GM11168 (cell line): ENCODE measurements around the gene SRMS.

Experiments used
- in situ Hi-C: fragments of 300-500 bp; cut with MboI; formaldehyde crosslinking; loops from one replicate; pipeline ENCODE4 v1.12.0; 2022; ENCODE audit warnings: low sequenced_read_pairs; ENCODE audit not compliant: unreplicated experiment

Gene SRMS, protein sequence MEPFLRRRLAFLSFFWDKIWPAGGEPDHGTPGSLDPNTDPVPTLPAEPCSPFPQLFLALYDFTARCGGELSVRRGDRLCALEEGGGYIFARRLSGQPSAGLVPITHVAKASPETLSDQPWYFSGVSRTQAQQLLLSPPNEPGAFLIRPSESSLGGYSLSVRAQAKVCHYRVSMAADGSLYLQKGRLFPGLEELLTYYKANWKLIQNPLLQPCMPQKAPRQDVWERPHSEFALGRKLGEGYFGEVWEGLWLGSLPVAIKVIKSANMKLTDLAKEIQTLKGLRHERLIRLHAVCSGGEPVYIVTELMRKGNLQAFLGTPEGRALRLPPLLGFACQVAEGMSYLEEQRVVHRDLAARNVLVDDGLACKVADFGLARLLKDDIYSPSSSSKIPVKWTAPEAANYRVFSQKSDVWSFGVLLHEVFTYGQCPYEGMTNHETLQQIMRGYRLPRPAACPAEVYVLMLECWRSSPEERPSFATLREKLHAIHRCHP

DNA sequence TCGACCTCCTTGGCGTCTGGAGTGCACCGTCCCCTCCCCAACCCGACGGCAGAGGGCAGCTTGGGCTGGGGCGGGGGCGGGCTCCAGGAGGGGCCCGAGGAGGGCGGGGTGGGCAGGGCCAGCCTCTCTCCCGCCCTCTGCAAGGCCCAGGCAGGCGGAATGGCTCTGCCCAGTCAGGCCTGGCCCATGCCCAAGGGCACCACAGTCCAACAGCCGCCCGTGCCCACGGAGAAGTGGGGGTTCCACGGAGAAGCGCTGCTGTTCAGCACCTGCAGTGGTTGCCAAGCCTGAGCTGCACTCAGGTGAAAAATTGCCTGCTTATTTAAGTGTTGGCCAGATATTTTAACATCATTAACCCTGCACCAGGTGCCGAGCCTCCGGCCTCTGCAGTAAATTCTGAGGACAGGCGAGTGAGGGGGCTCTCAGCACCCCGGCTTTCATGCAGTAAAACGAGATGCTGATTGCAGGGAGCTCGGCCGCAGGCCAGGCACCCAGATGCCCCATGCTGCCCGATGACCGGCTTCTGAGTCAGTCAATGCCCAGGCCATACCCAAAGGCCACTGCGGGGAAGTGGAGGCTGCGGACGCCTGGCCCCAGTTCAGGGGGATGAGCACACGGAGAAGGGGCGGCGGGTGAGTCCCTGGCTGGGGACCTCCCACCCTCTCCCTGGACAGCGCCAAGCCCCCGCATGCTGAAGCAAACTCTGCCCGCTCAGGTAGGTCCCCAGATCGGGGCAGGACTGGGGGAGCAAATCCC lies at the start of gene SRMS:
Gene SRMS, minus strand, starts transcription at position 25 of the 756 bp plus-strand sequence. CDS start 286 bp downstream, outside the sequence.
- in situ Hi-C loops: no loop called here

DNA sequence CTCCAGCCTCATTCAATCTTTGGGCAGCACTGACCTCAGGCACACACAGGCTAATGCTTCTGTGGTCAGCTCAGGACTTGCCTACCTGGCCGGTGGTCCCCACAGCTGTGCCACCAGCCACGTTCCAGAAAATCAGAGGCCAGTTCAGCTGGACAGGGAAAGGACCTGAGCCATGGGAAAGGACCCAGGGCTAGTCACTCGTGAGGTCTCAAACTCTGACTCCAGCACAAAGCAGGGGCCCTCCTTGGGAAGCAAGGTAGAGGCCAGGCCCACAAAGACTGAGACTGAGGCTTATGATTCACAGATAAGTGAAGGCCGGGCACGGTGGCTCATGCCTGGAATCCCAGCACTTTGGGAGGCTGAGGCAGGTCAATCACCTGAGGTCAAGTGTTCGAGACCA lies 48.9 kb upstream of the SRMS start:
- in situ Hi-C loops: no loop called here

DNA sequence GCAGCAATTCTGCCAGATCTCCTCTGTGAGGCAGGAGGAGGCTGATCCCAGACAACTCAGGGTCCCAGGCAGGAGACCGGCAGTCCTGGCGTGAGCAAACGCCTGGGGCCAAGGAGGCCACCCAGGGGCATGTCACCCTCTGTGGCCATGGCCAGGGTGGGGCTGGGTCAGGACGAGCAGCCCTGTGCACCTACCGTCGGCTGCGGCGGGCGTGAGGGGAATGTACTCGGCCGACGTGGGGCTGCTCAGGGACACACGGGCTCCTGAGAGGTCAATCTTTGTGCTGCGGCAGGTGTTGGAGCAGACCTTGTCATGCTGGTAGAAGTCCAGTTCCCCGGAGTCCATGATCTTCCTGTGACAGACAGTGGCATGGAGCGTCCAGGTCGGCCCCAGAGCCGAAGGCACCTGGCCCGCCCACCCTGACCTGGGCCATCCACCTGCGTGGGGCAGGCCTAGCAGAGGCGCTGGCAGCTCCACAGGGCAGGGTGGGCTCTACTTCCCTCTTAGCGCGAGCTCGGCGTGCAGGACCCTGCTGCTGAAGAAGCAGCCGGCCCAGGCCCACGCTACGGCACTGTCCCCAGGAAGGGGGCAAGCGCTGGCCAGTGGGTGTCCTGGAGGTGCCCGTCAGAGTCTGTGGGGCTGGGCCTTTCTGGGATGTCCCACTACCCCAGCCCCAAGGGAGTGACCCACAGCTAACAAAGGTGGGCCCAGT lies 48.0 kb upstream of the SRMS start:
- in situ Hi-C loops: no loop called here

DNA sequence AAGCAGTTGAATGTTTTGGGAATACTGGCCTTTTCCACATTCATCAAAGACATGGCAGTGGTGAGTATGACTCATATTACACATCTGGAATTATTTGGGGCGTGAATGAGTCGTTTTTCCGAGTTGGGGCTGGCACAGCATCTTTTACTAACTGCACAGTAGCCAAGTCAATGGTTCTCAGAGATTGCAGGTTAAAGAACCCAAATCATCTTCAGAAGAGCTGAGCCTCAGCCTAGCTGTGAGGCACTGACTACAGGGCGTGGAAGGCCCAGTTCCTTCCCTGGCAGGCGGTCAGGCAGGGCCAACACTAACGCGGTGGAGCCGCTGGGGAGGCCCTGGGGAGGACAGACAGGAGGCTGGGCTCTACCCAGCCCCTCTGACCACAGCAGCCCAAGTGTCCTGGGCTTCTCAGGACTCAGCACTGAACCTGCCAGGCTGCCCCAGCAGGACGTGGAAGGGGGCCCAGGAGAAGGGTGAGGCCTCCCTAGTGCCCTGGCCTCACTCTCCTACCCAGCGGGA lies 46.6 kb upstream of the SRMS start:
- in situ Hi-C loops: no loop called here

DNA sequence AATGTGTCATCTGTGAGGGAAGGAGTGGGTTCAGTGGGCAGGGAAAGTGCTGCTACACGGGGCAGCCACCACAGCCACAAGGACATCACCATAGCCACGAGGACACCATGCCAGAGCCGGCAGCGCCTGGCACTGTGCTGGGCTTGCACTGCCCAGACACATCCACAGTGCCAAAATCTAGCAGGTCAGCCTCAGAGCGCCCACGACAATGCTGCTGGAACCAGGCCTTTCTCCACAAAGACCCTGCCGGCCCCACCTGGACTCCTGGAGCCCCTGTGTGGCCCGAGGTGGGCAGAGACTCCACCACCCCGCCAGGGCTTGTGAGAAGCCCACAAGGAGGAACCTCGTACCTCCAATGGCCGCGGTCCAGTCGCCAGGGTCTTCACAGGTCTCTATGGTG lies 45.1 kb upstream of the SRMS start:
- in situ Hi-C loops: no loop called here

DNA sequence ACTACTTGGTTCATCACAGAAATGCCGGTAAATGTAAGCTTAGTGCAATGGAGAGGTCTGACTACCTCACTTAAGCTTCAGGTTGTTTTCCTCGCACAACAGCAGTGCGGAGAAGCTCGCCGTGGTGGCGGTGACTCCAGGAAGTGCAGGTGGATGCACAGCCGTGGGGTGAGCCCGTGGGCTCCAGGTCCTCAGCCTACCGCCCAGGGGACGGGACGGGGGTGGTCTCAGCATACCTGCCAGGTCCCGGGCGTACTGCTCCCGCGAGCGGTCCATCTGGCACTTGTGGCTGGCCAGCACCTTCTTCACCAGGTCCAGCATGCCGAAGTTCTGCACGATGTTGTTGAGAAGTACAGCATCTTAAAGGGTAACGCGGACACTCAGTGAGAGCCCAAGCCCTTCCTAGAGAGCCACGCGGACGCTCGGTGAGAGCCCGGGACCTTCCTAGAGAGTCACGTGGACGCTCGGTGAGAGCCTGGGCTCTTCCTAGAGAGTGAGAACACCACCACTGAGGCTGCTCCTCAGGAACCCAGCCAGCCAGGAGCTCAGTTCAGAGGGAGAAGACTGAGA lies 44.3 kb upstream of the SRMS start:
- in situ Hi-C loops: no loop called here

DNA sequence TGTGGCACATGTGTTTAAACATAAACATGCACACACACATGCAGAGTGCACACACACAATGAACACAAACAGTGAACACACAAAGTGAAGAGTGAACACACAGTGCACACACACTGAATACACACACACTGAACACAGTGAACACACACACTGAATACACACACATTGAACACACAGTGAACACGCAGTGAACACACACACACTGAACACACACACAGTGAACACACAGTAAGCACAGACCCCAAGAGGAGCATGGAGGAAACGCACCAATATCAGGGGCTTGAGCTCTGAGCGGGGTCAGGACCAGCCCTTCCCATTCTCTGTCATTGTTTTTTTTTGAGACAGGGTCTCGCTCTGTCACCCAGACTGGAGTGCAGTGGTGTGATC lies 43.6 kb upstream of the SRMS start:
- in situ Hi-C loops: no loop called here

DNA sequence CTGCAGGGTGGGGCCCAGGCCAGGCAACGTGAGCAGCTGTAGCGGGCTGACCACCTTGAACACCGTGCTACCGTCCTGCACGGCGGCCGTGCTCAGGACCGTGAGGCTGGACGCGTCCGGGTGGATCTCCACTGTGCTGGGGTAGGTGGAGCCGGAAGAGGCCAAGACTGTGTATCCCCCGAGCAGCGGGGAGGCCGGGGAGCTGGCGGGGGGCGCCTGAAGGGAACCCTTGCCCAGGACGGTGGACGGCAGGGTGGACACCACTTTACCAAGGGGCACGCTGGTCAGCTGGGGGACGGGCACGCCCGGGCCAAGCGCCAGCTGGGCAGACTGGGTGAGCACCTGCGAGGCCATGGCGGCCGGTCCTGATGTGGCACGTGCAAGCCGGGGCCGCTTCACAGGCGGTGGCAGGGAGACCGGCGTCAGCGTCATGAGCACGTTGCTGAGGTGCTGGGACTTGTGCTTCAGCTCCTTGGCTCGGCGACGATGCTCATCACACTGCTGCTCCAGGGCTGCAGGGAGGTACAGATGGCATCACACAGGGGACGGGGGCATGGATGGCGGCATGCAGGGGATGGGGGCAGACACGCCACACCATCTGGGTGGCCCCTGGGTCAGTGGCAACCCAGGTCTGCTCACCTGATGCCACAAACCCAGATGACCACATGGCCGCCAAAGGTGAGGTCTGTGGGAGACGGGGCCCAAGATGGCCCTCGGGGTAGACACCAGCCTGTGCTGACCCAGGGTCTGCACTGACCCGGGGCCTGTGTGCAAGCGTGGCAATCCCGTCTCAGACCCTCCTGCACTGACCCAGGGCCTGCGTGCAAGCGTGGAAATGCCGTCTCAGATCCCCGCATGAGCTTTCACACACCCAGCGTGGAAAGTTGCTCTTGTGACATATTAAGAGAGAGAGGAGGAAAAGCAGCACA lies 42.9 kb upstream of the SRMS start:
- in situ Hi-C loops: no loop called here

DNA sequence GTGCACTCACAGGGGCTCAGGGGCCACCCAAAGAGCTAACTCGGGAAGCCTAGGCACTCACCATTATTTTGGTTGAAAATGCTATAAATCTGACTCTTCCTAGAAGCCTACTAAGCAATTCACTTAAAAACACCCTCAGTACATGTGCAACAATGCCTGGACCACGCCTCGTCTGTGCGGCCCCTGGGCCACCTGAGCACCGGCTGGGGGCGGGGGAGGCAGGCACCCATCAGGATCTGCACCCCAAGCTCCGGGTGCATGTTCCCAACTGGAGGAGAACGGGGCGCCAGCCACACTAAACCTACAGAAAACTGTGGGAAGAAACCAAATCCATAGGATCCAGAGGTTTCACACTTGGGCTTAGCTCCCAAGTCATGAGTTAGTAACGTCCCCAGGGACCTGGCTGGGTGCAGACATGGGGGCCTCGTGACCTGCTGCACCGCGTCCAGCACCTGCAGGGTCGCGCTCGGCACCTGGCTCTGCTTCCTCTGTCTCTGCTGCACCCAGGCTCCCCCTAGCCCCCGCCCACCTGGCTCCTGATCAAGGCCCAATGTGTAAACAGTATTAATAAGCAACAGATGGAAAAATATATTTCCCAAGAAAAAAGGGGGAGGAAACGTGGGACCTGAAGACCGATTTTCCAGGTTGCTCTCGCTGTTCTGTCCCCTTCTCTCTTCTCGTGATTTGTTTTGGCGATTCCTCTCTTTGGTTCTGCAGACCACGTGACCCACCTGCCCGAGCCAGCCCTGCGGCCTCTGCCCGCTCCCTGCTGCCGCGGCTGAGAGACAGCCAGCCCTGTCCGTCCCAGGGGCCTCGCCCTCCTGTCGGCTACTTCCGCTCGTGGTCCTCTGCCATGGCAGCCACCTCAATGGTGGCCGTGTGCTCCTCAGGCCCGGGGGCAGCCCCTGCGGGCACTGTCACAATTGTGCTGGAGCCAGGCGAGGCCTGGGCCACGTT lies 42.0 kb upstream of the SRMS start:
- in situ Hi-C loops: no loop called here

DNA sequence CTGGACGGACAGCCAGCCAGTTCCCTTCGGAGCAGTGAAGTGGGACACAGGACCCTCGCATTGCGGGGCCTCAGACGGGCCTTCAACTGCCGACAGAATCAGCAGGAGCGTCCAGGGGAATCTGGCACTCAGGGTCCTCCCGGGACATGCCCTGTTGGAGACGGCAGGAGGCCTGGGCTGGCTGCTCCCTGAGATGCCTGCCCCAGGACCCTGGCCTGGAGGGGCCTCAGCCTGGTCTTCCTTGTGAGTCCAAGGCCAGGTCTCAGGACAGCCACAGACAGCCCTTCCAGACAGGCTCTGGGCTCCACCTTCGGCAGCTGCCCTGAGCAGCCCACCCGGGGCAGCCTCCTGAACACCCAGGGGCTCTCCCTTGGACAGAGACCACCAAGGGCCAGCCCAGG lies 41.1 kb upstream of the SRMS start:
- in situ Hi-C loops: no loop called here

DNA sequence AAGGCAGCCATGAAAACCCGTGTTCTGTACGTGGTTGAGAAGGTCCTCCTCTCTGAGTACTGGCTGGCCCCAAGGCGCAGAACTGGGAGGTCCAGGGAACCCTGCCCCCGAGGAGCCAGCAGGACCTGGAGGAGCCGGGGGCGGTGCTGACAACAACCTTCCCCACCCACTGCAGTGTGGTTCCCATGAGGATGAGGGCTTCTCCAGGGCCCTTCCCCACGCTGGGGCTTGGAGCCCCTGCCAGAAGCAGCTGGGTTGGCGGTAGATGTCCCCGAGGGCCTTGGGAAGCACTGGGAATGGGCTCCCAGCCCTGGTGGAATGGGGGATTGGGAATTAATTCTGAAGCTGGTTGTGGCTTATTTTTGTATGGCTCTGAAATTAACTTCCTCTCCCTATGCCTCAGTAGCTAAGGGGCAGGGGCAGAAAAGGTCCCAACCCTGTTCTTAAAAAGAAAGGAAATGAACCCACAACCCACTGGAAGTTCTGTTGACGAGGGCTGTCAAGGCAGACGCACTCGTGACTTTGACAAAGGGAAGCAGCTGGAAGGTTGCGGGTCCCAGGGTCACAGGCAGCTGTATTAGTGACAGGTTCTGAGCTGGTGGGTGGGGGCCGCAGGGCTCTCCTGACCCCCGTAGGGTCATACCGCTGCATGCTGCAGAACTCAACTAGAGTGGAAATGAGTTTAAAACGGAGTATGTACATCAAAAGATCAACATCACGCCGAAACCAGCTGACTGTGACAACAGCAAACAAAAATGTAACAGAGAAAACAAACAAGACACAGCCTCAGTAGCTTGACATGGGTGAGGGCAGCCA lies 40.4 kb upstream of the SRMS start:
- in situ Hi-C loops: no loop called here

DNA sequence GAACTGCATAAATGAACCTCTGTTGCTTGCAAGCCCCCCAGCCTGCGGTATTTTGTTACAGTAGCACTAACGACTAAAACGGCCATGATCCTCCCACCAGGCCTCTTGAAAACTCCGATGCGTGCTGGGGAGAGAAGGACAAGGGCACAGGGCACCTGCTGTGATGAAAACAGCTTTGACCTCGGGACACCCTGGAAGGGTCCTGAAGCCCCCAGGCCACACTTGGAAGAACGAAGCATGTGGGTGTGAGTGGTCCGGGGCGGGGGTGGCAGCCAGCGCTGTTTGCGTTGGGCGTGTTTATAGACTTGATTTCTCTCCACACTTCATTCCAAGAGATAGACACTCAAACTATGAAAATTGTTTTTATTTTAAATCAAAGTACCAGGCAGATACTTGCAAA lies 39.7 kb upstream of the SRMS start:
- in situ Hi-C loops: no loop called here

DNA sequence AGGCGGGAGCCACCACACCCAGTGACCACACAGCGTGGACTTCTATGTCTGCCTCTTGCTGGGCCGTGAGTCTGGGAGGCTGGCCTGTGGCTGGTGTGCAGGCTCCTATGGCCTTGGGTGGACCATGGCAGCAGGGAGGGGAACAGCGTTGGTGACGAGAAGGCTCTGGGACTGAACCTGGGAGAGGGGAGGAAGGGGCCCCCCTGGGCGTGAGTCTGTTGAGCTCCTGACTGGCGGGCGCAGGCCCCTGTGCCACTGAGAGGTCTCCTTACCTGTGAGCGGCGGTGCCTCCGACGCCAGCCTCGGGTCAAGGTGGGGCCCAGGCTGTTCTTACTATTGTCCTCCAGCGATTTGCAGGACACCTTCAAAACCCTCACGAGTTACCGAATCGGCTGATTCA lies 39.2 kb upstream of the SRMS start:
- in situ Hi-C loops: no loop called here

DNA sequence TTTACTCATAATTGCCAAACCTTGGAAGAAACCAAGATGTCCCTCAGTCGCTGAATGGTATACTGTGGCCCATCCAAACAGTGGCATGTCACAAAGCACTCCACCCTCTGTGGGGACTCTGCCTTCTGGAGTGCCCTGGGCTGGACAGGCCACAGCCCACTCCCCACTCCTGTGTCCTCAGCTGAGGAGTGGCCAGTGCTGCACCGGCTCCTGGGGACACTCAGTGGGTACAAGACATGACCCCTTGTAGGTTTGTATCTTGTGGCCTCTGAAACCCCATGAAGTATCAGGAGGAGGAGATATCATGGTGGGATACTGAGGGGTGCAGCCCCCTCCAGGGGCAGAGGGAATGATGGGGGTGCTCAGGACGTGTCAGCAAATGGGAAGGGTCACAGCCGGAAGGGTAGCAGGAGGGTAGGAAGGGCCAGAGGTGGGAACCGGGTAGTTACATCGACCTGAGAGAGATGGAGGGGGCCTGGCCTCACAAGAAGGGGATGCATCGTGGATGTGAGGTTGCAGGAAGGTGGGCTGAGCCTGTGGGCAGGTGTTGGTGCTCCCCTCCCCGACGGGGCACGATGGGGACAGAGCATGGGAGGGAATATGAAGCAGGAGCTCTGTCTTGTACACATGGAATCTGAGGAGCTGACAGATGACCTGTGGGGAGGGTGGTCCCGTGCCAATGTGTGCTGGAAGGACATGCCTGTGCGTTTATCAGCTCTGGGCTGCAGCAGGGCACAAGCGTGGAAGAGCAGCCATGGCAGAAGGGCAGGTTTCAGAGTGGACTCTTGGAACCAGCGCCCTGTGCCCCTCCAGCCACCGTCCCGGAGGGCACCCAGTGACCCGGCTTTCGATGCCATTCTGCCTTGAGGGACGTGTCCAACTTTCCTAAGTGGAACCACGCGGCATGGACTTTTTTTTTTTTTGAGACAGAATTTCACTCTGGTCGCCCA lies 38.3 kb upstream of the SRMS start:
- in situ Hi-C loops: no loop called here

DNA sequence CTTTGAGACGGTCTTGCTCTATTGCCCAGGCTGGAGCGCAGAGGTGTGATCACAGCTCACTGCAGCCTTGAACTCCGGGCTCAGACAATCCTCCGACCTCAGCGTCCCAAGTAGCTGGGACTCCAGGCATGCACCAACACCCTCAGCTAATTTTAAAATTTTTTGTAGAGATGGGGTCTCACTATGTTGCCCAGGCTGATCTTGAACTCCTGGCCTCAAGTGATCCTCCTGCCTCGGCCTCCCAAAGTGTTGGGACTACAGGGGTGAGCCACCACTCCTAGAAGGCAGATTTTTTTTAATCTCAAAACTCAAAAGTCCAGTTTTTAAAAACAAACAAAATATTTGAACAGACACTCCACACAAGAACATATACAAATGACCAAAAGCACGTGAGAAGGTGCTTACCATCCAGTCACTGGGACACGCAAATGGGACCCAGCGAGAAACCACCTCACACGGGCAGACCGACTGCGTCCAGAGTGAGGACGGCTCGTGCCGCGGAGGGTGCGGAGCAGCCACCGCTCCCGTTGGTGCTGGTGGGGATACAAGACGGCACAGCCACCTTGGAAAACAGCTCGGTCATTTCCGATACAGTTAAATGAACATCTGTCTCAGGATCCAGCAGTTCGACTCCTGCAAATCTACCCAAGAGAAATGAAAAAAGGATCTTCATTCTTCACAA lies 35.0 kb upstream of the SRMS start:
- in situ Hi-C loops: no loop called here
